CD4-positive, alpha-beta T cell (primary cell): ENCODE results near the gene PIRT. TPM values are rescaled to one million over a fixed set of nuclear protein-coding genes. Genes with fewer than 3 reads are reported as not detected.
"Not testable (repeated sequence)": the region's sequence is repeated elsewhere in the genome, so short reads cannot be mapped to it uniquely, and the experiment has no call there.

Source experiments
- ATAC-seq: fragments of 200-7000 bp; cut with Tn5 transposase; one replicate; pipeline ENCODE4 v1.10.0; 2022; ENCODE audit warnings: mild to moderate bottlenecking; ENCODE audit not compliant: poor library complexity
- CTCF ChIA-PET: fragments of 350-600 bp; sonication (Branson Sonifier 250); formaldehyde crosslinking; loops from one replicate; lab custom pipeline; 2021; ENCODE audit warnings: antibody characterized with exemption, inconsistent platforms; lab: Charles Lee
- POLR2A ChIA-PET: fragments of 350-600 bp; sonication (Branson Sonifier 250); formaldehyde crosslinking; loops from one replicate; lab custom pipeline; 2021; ENCODE audit warnings: antibody characterized with exemption, inconsistent platforms; lab: Charles Lee
- DNase-seq, 14 experiments: peaks; one replicate each; pipeline ENCODE4 v3.0.0-alpha.2; 2013 to 2020; ENCODE audit warnings: mixed read lengths in 2 of 14
- H3K27ac ChIP-seq, 2 donors: one replicate each; pipeline versions ENCODE4 v1.5.1 to v1.7.0; 2013; ENCODE audit warnings: low read length in 2 of 2, low read depth in 1 of 2, mild to moderate bottlenecking in 1 of 2
- H3K27me3 ChIP-seq, 2 experiments: 1 replicate in 1 of 2; 2 replicates in 1 of 2; pipeline versions ENCODE4 v1.6.1 to v1.7.0; 2013; ENCODE audit warnings: low read length in 2 of 2, control low read depth in 1 of 2, mild to moderate bottlenecking in 1 of 2, moderate library complexity in 1 of 2; ENCODE audit not compliant: insufficient read depth in 2 of 2, control insufficient read depth in 1 of 2
- H3K36me3 ChIP-seq: one replicate; pipeline ENCODE4 v1.6.1; 2013; ENCODE audit warnings: low read length, control low read depth; ENCODE audit not compliant: insufficient read depth
- H3K4me1 ChIP-seq: one replicate; pipeline ENCODE4 v1.6.1; 2013; ENCODE audit warnings: low read length, control low read depth; ENCODE audit not compliant: insufficient read depth
- H3K4me3 ChIP-seq: one replicate; pipeline ENCODE4 v1.5.1; 2013; ENCODE audit warnings: mild to moderate bottlenecking, low read length, moderate library complexity
- H3K9me3 ChIP-seq, 2 experiments: 1 replicate in 1 of 2; 2 replicates in 1 of 2; pipeline versions ENCODE4 v1.6.1 to v1.7.0; 2013; ENCODE audit warnings: low read length in 2 of 2, mild to moderate bottlenecking in 2 of 2, control low read depth in 1 of 2, moderate library complexity in 1 of 2; ENCODE audit not compliant: control insufficient read depth in 1 of 2, insufficient read depth in 1 of 2
- H3K27ac Mint-ChIP-seq: one replicate; pipeline ENCODE4 v1.8.0; 2020; ENCODE audit warnings: mixed read lengths
- H3K27me3 Mint-ChIP-seq: one replicate; pipeline ENCODE4 v1.8.0; 2021; ENCODE audit warnings: mixed read lengths
- H3K36me3 Mint-ChIP-seq: one replicate; pipeline ENCODE4 v1.8.0; 2021; ENCODE audit warnings: low read depth, mixed read lengths
- H3K4me1 Mint-ChIP-seq: one replicate; pipeline ENCODE4 v1.8.0; 2021; ENCODE audit warnings: low read depth, mixed read lengths
- H3K4me3 Mint-ChIP-seq: one replicate; pipeline ENCODE4 v1.8.0; 2020; ENCODE audit warnings: mild to moderate bottlenecking, mixed read lengths
- H3K9me3 Mint-ChIP-seq: one replicate; pipeline ENCODE4 v1.8.0; 2020; ENCODE audit warnings: mixed read lengths
- intact Hi-C, 2 experiments: fragments of 100-400 bp; cut with DNase I in 1 of 2; cut with micrococcal nuclease in 1 of 2; formaldehyde crosslinking; loops; one replicate each; pipeline versions ENCODE4 v1.15.1 to v1.9.0; 2023 to 2025; cut with DNase I, micrococcal nuclease
- total RNA-seq, 174 experiments: library from RNA in 2 of 174; stranded (reverse) in 2 of 174; gene quantifications; one replicate each; pipeline ENCODE4 v1.2.3 and lab custom pipeline; 2021 to 2026
- TF ChIP-seq, protein P1 (sequence below): fragments of 200-600 bp; IDR thresholded peaks from one replicate; pipeline ENCODE4 v1.8.0; 2022; ENCODE audit warnings: antibody characterized with exemption, mild to moderate bottlenecking

Gene PIRT
- total RNA-seq, 2 experiments from 2014 or later, result not detected

GRCh38 chr17:10870336-10871050, 32.6 kb upstream of the PIRT start:
- H3K4me3 ChIP-seq, result no peak overlapping the region
- Mint-ChIP-seq H3K36me3 (no peaks in the 10 kb centered on the region), H3K27me3 (peaks cover 45% of the 10 kb centered on the region), H3K27ac (no peak overlapping the region), H3K9me3 (peaks cover 3% of the 10 kb centered on the region), H3K4me3 (no peak overlapping the region), H3K4me1 (no peaks in the 10 kb centered on the region)
- no peaks in the 10 kb centered on the region for H3K36me3 ChIP-seq
- intact Hi-C loops, result no loop called here
- H3K27ac ChIP-seq, result no peak overlapping the region
- no peaks in the 10 kb centered on the region for H3K4me1 ChIP-seq
- CTCF ChIA-PET, result no interaction called here
- no peaks in the 10 kb centered on the region for H3K9me3 ChIP-seq
- POLR2A ChIA-PET, result no interaction called here
- ATAC-seq (no peak), DNase-seq (no peak)
- peaks cover 6 to 8% of the 10 kb centered on the region in 2 experiments for H3K27me3 ChIP-seq
- TF ChIP-seq, protein P1, sequence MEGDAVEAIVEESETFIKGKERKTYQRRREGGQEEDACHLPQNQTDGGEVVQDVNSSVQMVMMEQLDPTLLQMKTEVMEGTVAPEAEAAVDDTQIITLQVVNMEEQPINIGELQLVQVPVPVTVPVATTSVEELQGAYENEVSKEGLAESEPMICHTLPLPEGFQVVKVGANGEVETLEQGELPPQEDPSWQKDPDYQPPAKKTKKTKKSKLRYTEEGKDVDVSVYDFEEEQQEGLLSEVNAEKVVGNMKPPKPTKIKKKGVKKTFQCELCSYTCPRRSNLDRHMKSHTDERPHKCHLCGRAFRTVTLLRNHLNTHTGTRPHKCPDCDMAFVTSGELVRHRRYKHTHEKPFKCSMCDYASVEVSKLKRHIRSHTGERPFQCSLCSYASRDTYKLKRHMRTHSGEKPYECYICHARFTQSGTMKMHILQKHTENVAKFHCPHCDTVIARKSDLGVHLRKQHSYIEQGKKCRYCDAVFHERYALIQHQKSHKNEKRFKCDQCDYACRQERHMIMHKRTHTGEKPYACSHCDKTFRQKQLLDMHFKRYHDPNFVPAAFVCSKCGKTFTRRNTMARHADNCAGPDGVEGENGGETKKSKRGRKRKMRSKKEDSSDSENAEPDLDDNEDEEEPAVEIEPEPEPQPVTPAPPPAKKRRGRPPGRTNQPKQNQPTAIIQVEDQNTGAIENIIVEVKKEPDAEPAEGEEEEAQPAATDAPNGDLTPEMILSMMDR, result no peak

DNA sequence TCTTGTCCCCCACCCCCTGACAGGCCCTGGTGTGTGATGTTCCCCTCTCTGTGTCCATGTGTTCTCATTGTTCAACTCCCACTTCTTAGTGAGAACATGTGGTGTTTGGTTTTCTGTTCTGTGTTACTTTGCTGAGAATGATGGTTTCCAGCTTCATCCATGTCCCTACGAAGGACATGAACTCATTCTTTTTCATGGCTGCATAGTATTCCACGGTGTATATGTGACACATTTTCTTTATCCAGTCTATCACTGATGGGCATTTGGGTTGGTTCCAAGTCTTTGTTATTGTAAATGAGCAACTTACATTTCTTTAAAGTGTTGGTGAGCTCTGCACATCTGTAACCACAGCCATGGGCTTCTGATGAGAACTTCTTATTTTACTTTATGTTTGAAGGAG, 30.9 kb upstream of the PIRT start:
- H3K36me3 ChIP-seq, CTCF ChIA-PET, H3K9me3 Mint-ChIP-seq, H3K27ac ChIP-seq, DNase-seq, H3K27me3 ChIP-seq, H3K4me1 ChIP-seq, H3K27ac Mint-ChIP-seq, H3K4me3 Mint-ChIP-seq, H3K36me3 Mint-ChIP-seq, intact Hi-C loops, POLR2A ChIA-PET, H3K9me3 ChIP-seq, H3K4me3 ChIP-seq, ATAC-seq, H3K4me1 Mint-ChIP-seq: not testable (repeated sequence)
- H3K27me3 Mint-ChIP-seq, result peaks cover 43% of the 10 kb centered on the region

GRCh38 chr17:10859051-10859450, 21.2 kb upstream of the PIRT start:
- no peaks in the 10 kb centered on the region for H3K9me3 ChIP-seq
- H3K36me3 ChIP-seq, result no peaks in the 10 kb centered on the region
- Mint-ChIP-seq H3K4me3 (no peak overlapping the region), H3K27ac (no peak overlapping the region), H3K4me1 (no peaks in the 10 kb centered on the region), H3K36me3 (no peaks in the 10 kb centered on the region), H3K27me3 (peaks cover 2% of the 10 kb centered on the region), H3K9me3 (peaks cover 5% of the 10 kb centered on the region)
- CTCF ChIA-PET, result no interaction called here
- POLR2A ChIA-PET, result no interaction called here
- ATAC-seq (no peak), DNase-seq (no peak)
- intact Hi-C loops, result no loop called here
- no peak overlapping the region for H3K27ac ChIP-seq
- H3K27me3 ChIP-seq, result no peaks in the 10 kb centered on the region
- TF ChIP-seq, protein P1, result no peak
- H3K4me3 ChIP-seq, result no peak overlapping the region
- no peaks in the 10 kb centered on the region for H3K4me1 ChIP-seq

DNA sequence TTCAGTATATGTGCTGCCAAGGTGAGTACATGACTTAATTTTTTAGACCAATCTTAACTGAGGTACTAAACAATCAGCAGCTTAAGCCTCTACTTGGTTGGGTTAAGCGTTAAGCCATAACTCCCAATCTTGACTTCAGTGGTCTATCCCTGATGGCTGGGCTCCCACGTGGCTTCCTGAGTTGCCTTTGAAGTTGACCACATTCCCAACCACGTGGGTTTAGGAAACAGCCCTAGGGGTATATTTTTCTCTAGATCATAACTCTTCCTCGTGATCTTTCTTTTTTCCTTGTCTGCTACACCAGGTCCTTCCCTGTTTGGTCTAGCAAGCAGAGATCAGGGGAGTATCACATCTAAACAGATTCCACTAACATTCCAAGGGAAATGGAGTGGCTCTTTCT, 20.1 kb upstream of the PIRT start:
- H3K4me3 ChIP-seq, result no peak overlapping the region
- ATAC-seq, result no peak
- no peaks in the 10 kb centered on the region for H3K27me3 ChIP-seq
- ChIA-PET POLR2A (no interaction called here), CTCF (no interaction called here)
- H3K27me3 Mint-ChIP-seq, result peaks cover 2% of the 10 kb centered on the region
- H3K4me3 Mint-ChIP-seq, result no peak overlapping the region
- H3K4me1 Mint-ChIP-seq, result no peaks in the 10 kb centered on the region
- H3K27ac Mint-ChIP-seq, result no peak overlapping the region
- H3K9me3 ChIP-seq, result no peaks in the 10 kb centered on the region
- no peak for DNase-seq
- H3K27ac ChIP-seq, result no peak overlapping the region
- peaks cover 5% of the 10 kb centered on the region for H3K9me3 Mint-ChIP-seq
- H3K36me3 ChIP-seq, result no peaks in the 10 kb centered on the region
- H3K4me1 ChIP-seq, result no peaks in the 10 kb centered on the region
- intact Hi-C loops, result no loop called here
- H3K36me3 Mint-ChIP-seq, result no peaks in the 10 kb centered on the region
- TF ChIP-seq, protein P1, result no peak

DNA sequence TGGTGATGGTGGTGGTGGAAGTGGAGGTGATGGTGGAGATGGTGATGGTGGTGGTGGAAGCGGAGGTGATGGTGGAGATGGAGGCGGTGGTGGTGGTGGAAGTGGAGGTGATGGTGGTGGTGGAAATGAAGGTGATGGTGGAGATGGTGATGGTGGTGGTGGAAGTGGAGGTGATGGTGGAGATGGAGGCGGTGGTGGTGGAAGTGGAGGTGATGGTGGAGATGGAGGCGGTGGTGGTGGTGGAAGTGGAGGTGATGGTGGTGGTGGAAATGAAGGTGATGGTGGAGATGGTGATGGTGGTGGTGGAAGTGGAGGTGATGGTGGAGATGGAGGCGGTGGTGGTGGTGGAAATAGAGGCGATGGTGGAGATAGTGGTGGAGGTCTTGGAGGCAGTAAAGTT, 8.7 kb upstream of the PIRT start:
- H3K36me3 Mint-ChIP-seq, DNase-seq, H3K27ac Mint-ChIP-seq, H3K27me3 Mint-ChIP-seq, H3K9me3 ChIP-seq, H3K9me3 Mint-ChIP-seq, H3K27ac ChIP-seq, intact Hi-C loops, H3K36me3 ChIP-seq, ATAC-seq, H3K4me3 Mint-ChIP-seq, H3K4me1 ChIP-seq, H3K4me1 Mint-ChIP-seq, H3K4me3 ChIP-seq, H3K27me3 ChIP-seq, POLR2A ChIA-PET: not testable (repeated sequence)
- CTCF ChIA-PET, result interaction anchor here (1.5 kb wide), 1 partner anchor 109 kb away, joined by 3 read pairs; no protein-coding TSS in a partner anchor
